Upper lobe of left lung (tissue), 6 donors: ENCODE data around the gene SBF2. TPM values are rescaled to one million over a fixed set of nuclear protein-coding genes. Genes with fewer than 3 reads are reported as not detected.

Source experiments
- ATAC-seq, 2 donors: fragments of 200-7000 bp; cut with Tn5 transposase; one replicate each; pipeline ENCODE4 v1.9.1; 2022; ENCODE audit warnings: mild to moderate bottlenecking in 2 of 2, moderate library complexity in 2 of 2; ENCODE audit not compliant: low FRiP score in 2 of 2
- DNase-seq, 2 donors: peaks; one replicate each; pipeline ENCODE4 v3.0.0-alpha.2; 2019 to 2020
- H3K27ac ChIP-seq, 4 donors: fragments of 200-600 bp; sonication (generic); one replicate each; pipeline ENCODE4 v1.5.1; 2016 to 2019
- H3K27me3 ChIP-seq, 4 donors: fragments of 200-600 bp; sonication (generic); one replicate each; pipeline ENCODE4 v1.5.1; 2017 to 2019
- H3K36me3 ChIP-seq, 4 donors: fragments of 200-600 bp; sonication (generic); one replicate each; pipeline ENCODE4 v1.5.1; 2016 to 2019
- H3K4me1 ChIP-seq, 4 donors: fragments of 200-600 bp; sonication (generic); one replicate each; pipeline ENCODE4 v1.5.1; 2018 to 2019
- H3K4me3 ChIP-seq, 4 donors: fragments of 200-600 bp; sonication (generic); one replicate each; pipeline ENCODE4 v1.5.1; 2017 to 2019; ENCODE audit warnings: mild to moderate bottlenecking in 2 of 4, moderate library complexity in 1 of 4
- H3K9me3 ChIP-seq, 4 donors: fragments of 200-600 bp; sonication (generic); one replicate each; pipeline ENCODE4 v1.5.1; 2018 to 2019
- CTCF ChIP-seq, 6 experiments: fragments of 450-650 bp in 4 of 6; fragments of 200-600 bp in 2 of 6; sonication (generic) in 2 of 6; IDR thresholded peaks; one replicate each; pipeline ENCODE4 v1.5.1; 2016 to 2019; ENCODE audit warnings: antibody characterized with exemption in 6 of 6
- EP300 ChIP-seq, 4 donors: sonication (generic); formaldehyde crosslinking; IDR thresholded peaks; one replicate each; pipeline ENCODE4 v1.5.1; 2017; ENCODE audit warnings: antibody characterized with exemption in 4 of 4, control low read depth in 2 of 4
- POLR2A ChIP-seq, 4 donors: fragments of 450-650 bp; IDR thresholded peaks; one replicate each; pipeline ENCODE4 v1.5.1; 2016 to 2017; ENCODE audit warnings: antibody characterized with exemption in 4 of 4, mild to moderate bottlenecking in 2 of 4
- POLR2AphosphoS5 ChIP-seq, 2 donors: sonication (generic); formaldehyde crosslinking; IDR thresholded peaks; one replicate each; pipeline ENCODE4 v1.5.1; 2017; ENCODE audit warnings: antibody characterized with exemption in 2 of 2
- WGBS, 2 donors: methylation state at CpG; one replicate each; pipeline ENCODE4 v1.1.5; 2017 to 2018; 5-methylcytosine and 5-hydroxymethylcytosine counted together
- total RNA-seq, 6 donors: library from RNA; depleted of rRNA in 4 of 6; stranded (reverse); fragments of >200 nt in 4 of 6; gene quantifications; one replicate each; pipeline versions ENCODE4 v1.1.0 to v1.2.1, GENCODE V29; 2016 to 2021
- donor health status: DM: no; HTN: no; CAD: no; lungs with moderate emphysema.
- donor health status: DM: no; HTN: yes; CAD: no; lungs with severe emphysema.

SBF2 gene
- total RNA-seq, 6 donors from 2014 or later = 22.2 to 54.5 (median 41.2) TPM

GRCh38 chr11:9771071-9771511 is 522.9 kb downstream of the SBF2 start:
- TF ChIP-seq CTCF (IDR thresholded peaks at IDR 0.05) = no peak
- no peak for TF ChIP-seq POLR2AphosphoS5 (IDR thresholded peaks at IDR 0.05)
- no peak for TF ChIP-seq EP300 (IDR thresholded peaks at IDR 0.05)
- TF ChIP-seq POLR2A (IDR thresholded peaks at IDR 0.05) = no peak
- peaks cover 0 to 3% (median 1%) of the 10 kb centered on the region in 4 donors for H3K4me1 ChIP-seq
- DNase-seq (no peak), ATAC-seq (no peak)
- no peaks in the 10 kb centered on the region for H3K27me3 ChIP-seq
- H3K36me3 ChIP-seq = peaks cover 0 to 3% (median 0%) of the 10 kb centered on the region in 4 donors
- no peak overlapping the region for H3K27ac ChIP-seq
- no peak overlapping the region for H3K4me3 ChIP-seq
- 83 to 85% methylated on average over 1 of the region's 1 CpG for whole genome bisulfite sequencing, 2 donors
- no peaks in the 10 kb centered on the region for H3K9me3 ChIP-seq

- no peak overlapping the region for H3K4me3 ChIP-seq
- WGBS, 2 donors = 74 to 95% methylated on average over 4 of the region's 4 CpGs
- no peak for DNase-seq
- no peaks in the 10 kb centered on the region for H3K9me3 ChIP-seq
- TF ChIP-seq CTCF (IDR thresholded peaks at IDR 0.05) (no peak), POLR2AphosphoS5 (IDR thresholded peaks at IDR 0.05) (no peak), EP300 (IDR thresholded peaks at IDR 0.05) (no peak), POLR2A (IDR thresholded peaks at IDR 0.05) (no peak)
- H3K27me3 ChIP-seq = no peaks in the 10 kb centered on the region
- H3K36me3 ChIP-seq = no peaks in the 10 kb centered on the region
- no peak overlapping the region for H3K27ac ChIP-seq
- H3K4me1 ChIP-seq = peaks cover 0 to 6% (median 0%) of the 10 kb centered on the region in 4 donors
- no peak for ATAC-seq
Measured at GRCh38 chr11:9769621-9770020, 524.4 kb downstream of the SBF2 start.

- ATAC-seq (peak; percentile 34 to 35), DNase-seq (no peak)
- no peaks in the 10 kb centered on the region for H3K27me3 ChIP-seq
- TF ChIP-seq POLR2AphosphoS5 (IDR thresholded peaks at IDR 0.05) (peak in 1 of 2 donors; percentile 45), CTCF (IDR thresholded peaks at IDR 0.05) (no peak)
- no peak overlapping the region for H3K4me3 ChIP-seq
- peaks cover 0 to 6% (median 2%) of the 10 kb centered on the region in 4 donors for H3K4me1 ChIP-seq
- H3K9me3 ChIP-seq = no peaks in the 10 kb centered on the region
- H3K36me3 ChIP-seq = no peaks in the 10 kb centered on the region
- WGBS, 2 donors = 74 to 77% methylated on average over 2 to 5 of the region's 5 CpGs
- H3K27ac ChIP-seq = peak overlapping the region; percentile 13 to 63 (median 50)
Measured at GRCh38 chr11:9765320-9766101, 528.5 kb downstream of the SBF2 start.

- WGBS, 2 donors = 85 to 90% methylated on average over 1 of the region's 1 CpG
- ATAC-seq (no peak), DNase-seq (no peak)
- Histone ChIP-seq H3K4me3 (no peak overlapping the region), H3K27me3 (no peaks in the 10 kb centered on the region), H3K36me3 (no peaks in the 10 kb centered on the region), H3K27ac (no peak overlapping the region), H3K4me1 (peaks cover 11 to 22% (median 18%) of the 10 kb centered on the region in 4 donors), H3K9me3 (no peaks in the 10 kb centered on the region)
- TF ChIP-seq EP300 (IDR thresholded peaks at IDR 0.05) (no peak), CTCF (IDR thresholded peaks at IDR 0.05) (no peak), POLR2A (IDR thresholded peaks at IDR 0.05) (no peak), POLR2AphosphoS5 (IDR thresholded peaks at IDR 0.05) (no peak)
Measured at GRCh38 chr11:9763301-9763700, 530.7 kb downstream of the SBF2 start.

- Histone ChIP-seq H3K4me1 (peaks cover 15 to 27% (median 19%) of the 10 kb centered on the region in 4 donors), H3K9me3 (no peaks in the 10 kb centered on the region), H3K27me3 (no peaks in the 10 kb centered on the region), H3K4me3 (no peak overlapping the region), H3K36me3 (no peaks in the 10 kb centered on the region), H3K27ac (no peak overlapping the region)
- no peak for TF ChIP-seq EP300 (IDR thresholded peaks at IDR 0.05)
- TF ChIP-seq POLR2A (IDR thresholded peaks at IDR 0.05) = no peak
- TF ChIP-seq POLR2AphosphoS5 (IDR thresholded peaks at IDR 0.05) = no peak
- TF ChIP-seq CTCF (IDR thresholded peaks at IDR 0.05) = no peak
- DNase-seq (no peak), ATAC-seq (no peak)
- WGBS, 2 donors = 83 to 93% methylated on average over 4 of the region's 4 CpGs
Measured at GRCh38 chr11:9762531-9762930, 531.5 kb downstream of the SBF2 start.
